ENCODE measurements around the gene NUDT22. TPM values are rescaled to one million over a fixed set of nuclear protein-coding genes. Genes with fewer than 3 reads are reported as not detected.

NUDT22 gene
- total and polyA plus RNA-seq, 4 experiments from 2014 or later, result 38.1 to 101 (median 76.7) TPM

GRCh38 chr11:64198511-64198910, 27.6 kb upstream of the NUDT22 start:
- DNase-seq, result no peak
- no peak overlapping the region for H3K27ac ChIP-seq (ENCODE audit: low read depth, low read length)
- CTCF ChIA-PET (ENCODE audit: partially characterized antibody), result interaction anchor here (1.5 kb wide), 1 partner anchor 102 kb away, joined by 3 read pairs; no protein-coding TSS in a partner anchor
- no peaks in the 10 kb centered on the region for H3K27me3 ChIP-seq (ENCODE audit: insufficient read depth, low read length)
- intact Hi-C loops (cut with micrococcal nuclease), result no loop called here
- no peaks in the 10 kb centered on the region for H3K4me1 ChIP-seq (ENCODE audit: insufficient read depth, low read length)
- Mint-ChIP-seq H3K27me3 (no peaks in the 10 kb centered on the region), H3K4me3 (no peak overlapping the region), H3K9me3 (no peaks in the 10 kb centered on the region), H3K27ac (peak overlapping the region in 1 of 7 donors; percentile 6), H3K4me1 (peaks cover 4 to 9% (median 7%) of the 10 kb centered on the region in 4 donors), H3K36me3 (peaks cover 49 to 75% of the 10 kb centered on the region in 2 donors)
- POLR2A ChIA-PET (ENCODE audit: partially characterized antibody), result interaction anchor here (4.1 to 22.7 kb wide), 2 partner anchors 12 to 35 kb away, joined by 19 to 937 read pairs; partner anchors contain the start of genes DNAJC4, FKBP2, NUDT22 and PLCB3
- peaks cover 80% of the 10 kb centered on the region for H3K36me3 ChIP-seq (ENCODE audit: insufficient read depth, low read length)
- H3K4me3 ChIP-seq (ENCODE audit: low read length in 2 of 2), result no peak overlapping the region
- H3K9me3 ChIP-seq (ENCODE audit: control insufficient read depth in 1 of 2, low read length in 2 of 2), result no peaks in the 10 kb centered on the region

- no peak for DNase-seq
- no peak overlapping the region for H3K27ac ChIP-seq (ENCODE audit: low read depth, low read length)
- intact Hi-C loops (cut with micrococcal nuclease), result no loop called here
- H3K4me1 ChIP-seq (ENCODE audit: insufficient read depth, low read length), result peaks cover 26% of the 10 kb centered on the region
- Mint-ChIP-seq H3K9me3 (no peaks in the 10 kb centered on the region), H3K36me3 (peaks cover 38 to 62% of the 10 kb centered on the region in 2 donors), H3K27me3 (no peaks in the 10 kb centered on the region), H3K4me3 (no peak overlapping the region), H3K4me1 (peaks cover 10 to 35% (median 25%) of the 10 kb centered on the region in 4 donors), H3K27ac (peak overlapping the region in 1 of 7 donors; percentile 14)
- CTCF ChIA-PET (ENCODE audit: partially characterized antibody), result interaction anchor here (1.4 to 1.6 kb wide), 2 partner anchors 49 to 100 kb away, joined by 6 to 12 read pairs; partner anchors contain the start of gene CATSPERZ
- H3K9me3 ChIP-seq (ENCODE audit: control insufficient read depth in 1 of 2, low read length in 2 of 2), result no peaks in the 10 kb centered on the region
- POLR2A ChIA-PET (ENCODE audit: partially characterized antibody), result interaction anchor here (1.0 to 22.7 kb wide), 5 partner anchors 14 to 103 kb away, joined by 3 to 937 read pairs (median 4); partner anchors contain the start of genes BAD, CATSPERZ, DNAJC4 and FKBP2
- no peak overlapping the region for H3K4me3 ChIP-seq (ENCODE audit: low read length in 2 of 2)
- no peaks in the 10 kb centered on the region for H3K27me3 ChIP-seq (ENCODE audit: insufficient read depth, low read length)
- peaks cover 60% of the 10 kb centered on the region for H3K36me3 ChIP-seq (ENCODE audit: insufficient read depth, low read length)
Measured at GRCh38 chr11:64201543-64201942, 24.5 kb upstream of the NUDT22 start.

DNA sequence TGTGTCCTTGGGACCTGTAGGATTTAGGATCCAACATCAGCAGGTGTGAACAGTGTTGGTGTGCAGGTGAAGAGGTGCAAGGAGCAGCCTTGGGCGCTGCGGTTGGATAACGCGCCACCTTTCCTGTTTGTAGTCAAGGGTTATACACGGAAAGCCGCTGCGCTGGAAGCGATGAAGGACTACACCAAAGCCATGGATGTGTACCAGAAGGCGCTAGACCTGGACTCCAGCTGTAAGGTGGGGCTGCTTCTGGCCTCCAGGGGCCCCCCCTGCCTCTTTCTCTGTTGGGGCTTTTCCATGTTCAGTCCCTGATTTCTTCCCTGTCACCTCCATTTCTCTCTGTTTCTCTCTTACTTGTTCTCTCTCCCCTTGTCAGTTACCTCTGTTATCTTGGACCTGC, 23.1 kb upstream of the NUDT22 start:
- peaks cover 0 to 2% (median 0%) of the 10 kb centered on the region in 8 donors for H3K9me3 Mint-ChIP-seq
- no peak for DNase-seq
- H3K27ac Mint-ChIP-seq, result peak overlapping the region in 3 of 7 donors; percentile 25 to 58 (median 34)
- Histone ChIP-seq H3K4me1 (ENCODE audit: insufficient read depth, low read length) (peaks cover 28% of the 10 kb centered on the region), H3K27me3 (ENCODE audit: insufficient read depth, low read length) (no peaks in the 10 kb centered on the region), H3K36me3 (ENCODE audit: insufficient read depth, low read length) (peaks cover 45% of the 10 kb centered on the region), H3K27ac (ENCODE audit: low read depth, low read length) (no peak overlapping the region), H3K4me3 (ENCODE audit: low read length in 2 of 2) (no peak overlapping the region), H3K9me3 (ENCODE audit: control insufficient read depth in 1 of 2, low read length in 2 of 2) (no peaks in the 10 kb centered on the region)
- CTCF ChIA-PET (ENCODE audit: partially characterized antibody), result interaction anchor here (3.4 to 9.7 kb wide), 8 partner anchors 8 to 129 kb away, joined by 25 to 367 read pairs (median 84); partner anchors contain the start of genes BAD, CATSPERZ, DNAJC4 and ESRRA
- no peaks in the 10 kb centered on the region for H3K27me3 Mint-ChIP-seq
- POLR2A ChIA-PET (ENCODE audit: partially characterized antibody), result interaction anchor here (1.4 to 22.7 kb wide), 6 partner anchors 16 to 115 kb away, joined by 3 to 937 read pairs (median 152); partner anchors contain the start of genes CATSPERZ, DNAJC4, ESRRA and FKBP2
- peaks cover 27 to 61% of the 10 kb centered on the region in 2 donors for H3K36me3 Mint-ChIP-seq
- intact Hi-C loops (cut with micrococcal nuclease), result no loop called here
- no peak overlapping the region for H3K4me3 Mint-ChIP-seq
- peaks cover 13 to 50% (median 30%) of the 10 kb centered on the region in 4 donors for H3K4me1 Mint-ChIP-seq

- Mint-ChIP-seq H3K9me3 (peaks cover 0 to 2% (median 0%) of the 10 kb centered on the region in 8 donors), H3K27me3 (no peaks in the 10 kb centered on the region), H3K4me1 (peaks cover 13 to 55% (median 33%) of the 10 kb centered on the region in 4 donors), H3K4me3 (no peak overlapping the region), H3K27ac (peak overlapping the region in 2 of 7 donors; percentile 46 to 58), H3K36me3 (peaks cover 27 to 62% of the 10 kb centered on the region in 2 donors)
- Histone ChIP-seq H3K27ac (ENCODE audit: low read depth, low read length) (no peak overlapping the region), H3K27me3 (ENCODE audit: insufficient read depth, low read length) (no peaks in the 10 kb centered on the region), H3K4me1 (ENCODE audit: insufficient read depth, low read length) (peaks cover 34% of the 10 kb centered on the region), H3K4me3 (ENCODE audit: low read length in 2 of 2) (no peak overlapping the region), H3K36me3 (ENCODE audit: insufficient read depth, low read length) (peaks cover 40% of the 10 kb centered on the region), H3K9me3 (ENCODE audit: control insufficient read depth in 1 of 2, low read length in 2 of 2) (no peaks in the 10 kb centered on the region)
- intact Hi-C loops (cut with micrococcal nuclease), result loop anchor here (1.0 kb wide), 6 partner anchors 18 to 128 kb away; partner anchors contain the start of genes NUDT22, PLCB3 and TRPT1
- DNase-seq, result no peak
- POLR2A ChIA-PET (ENCODE audit: partially characterized antibody), result interaction anchor here (1.1 to 22.7 kb wide), 6 partner anchors 17 to 114 kb away, joined by 3 to 937 read pairs (median 152); partner anchors contain the start of genes CATSPERZ, DNAJC4, ESRRA and FKBP2
- CTCF ChIA-PET (ENCODE audit: partially characterized antibody), result interaction anchor here (1.0 to 9.7 kb wide), 16 partner anchors 9 to 157 kb away, joined by 3 to 367 read pairs (median 26); partner anchors contain the start of genes BAD, CATSPERZ, DNAJC4 and ESRRA
Measured at GRCh38 chr11:64203421-64204079, 22.5 kb upstream of the NUDT22 start.

GRCh38 chr11:64204080-64204440, 22.0 kb upstream of the NUDT22 start:
- Mint-ChIP-seq H3K27me3 (no peaks in the 10 kb centered on the region), H3K4me1 (peaks cover 14 to 60% (median 37%) of the 10 kb centered on the region in 4 donors), H3K4me3 (no peak overlapping the region), H3K9me3 (peaks cover 0 to 2% (median 0%) of the 10 kb centered on the region in 8 donors), H3K27ac (peak overlapping the region in 5 of 7 donors; percentile 85 to 95 (median 94)), H3K36me3 (peaks cover 27 to 66% of the 10 kb centered on the region in 2 donors)
- no peaks in the 10 kb centered on the region for H3K27me3 ChIP-seq (ENCODE audit: insufficient read depth, low read length)
- intact Hi-C loops (cut with micrococcal nuclease), result loop anchor here (1.0 kb wide), 6 partner anchors 19 to 127 kb away; partner anchors contain the start of genes NUDT22, PLCB3 and TRPT1
- H3K36me3 ChIP-seq (ENCODE audit: insufficient read depth, low read length), result peaks cover 37% of the 10 kb centered on the region
- H3K9me3 ChIP-seq (ENCODE audit: control insufficient read depth in 1 of 2, low read length in 2 of 2), result no peaks in the 10 kb centered on the region
- DNase-seq, result no peak
- H3K4me3 ChIP-seq (ENCODE audit: low read length in 2 of 2), result no peak overlapping the region
- H3K27ac ChIP-seq (ENCODE audit: low read depth, low read length), result no peak overlapping the region
- CTCF ChIA-PET (ENCODE audit: partially characterized antibody), result interaction anchor here (0.6 to 9.7 kb wide), 28 partner anchors 9 to 258 kb away, joined by 3 to 367 read pairs (median 6); partner anchors contain the start of genes BAD, CATSPERZ, DNAJC4 and ESRRA
- H3K4me1 ChIP-seq (ENCODE audit: insufficient read depth, low read length), result peaks cover 39% of the 10 kb centered on the region
- POLR2A ChIA-PET (ENCODE audit: partially characterized antibody), result interaction anchor here (0.7 to 22.7 kb wide), 13 partner anchors 9 to 1363 kb away, joined by 3 to 937 read pairs (median 8); partner anchors contain the start of genes BAD, CATSPERZ, DNAJC4 and ESRRA

- Mint-ChIP-seq H3K4me1 (peaks cover 16 to 64% (median 39%) of the 10 kb centered on the region in 4 donors), H3K27me3 (no peaks in the 10 kb centered on the region), H3K36me3 (peaks cover 27 to 70% of the 10 kb centered on the region in 2 donors), H3K4me3 (peak overlapping the region; percentile 62 to 89 (median 82)), H3K27ac (peak overlapping the region; percentile 85 to 97 (median 94)), H3K9me3 (peaks cover 0 to 2% (median 0%) of the 10 kb centered on the region in 8 donors)
- H3K27me3 ChIP-seq (ENCODE audit: insufficient read depth, low read length), result no peaks in the 10 kb centered on the region
- ChIA-PET POLR2A (ENCODE audit: partially characterized antibody) (interaction anchor here (0.7 to 22.7 kb wide), 14 partner anchors 8 to 1363 kb away, joined by 3 to 937 read pairs (median 8); partner anchors contain the start of genes BAD, CATSPERZ, DNAJC4 and ESRRA), CTCF (ENCODE audit: partially characterized antibody) (interaction anchor here (0.6 to 9.7 kb wide), 32 partner anchors 10 to 258 kb away, joined by 3 to 367 read pairs (median 5); partner anchors contain the start of genes BAD, CATSPERZ, DNAJC4 and ESRRA)
- intact Hi-C loops (cut with micrococcal nuclease), result loop anchor here (1.0 kb wide), 6 partner anchors 19 to 127 kb away; partner anchors contain the start of genes NUDT22, PLCB3 and TRPT1
- H3K9me3 ChIP-seq (ENCODE audit: control insufficient read depth in 1 of 2, low read length in 2 of 2), result no peaks in the 10 kb centered on the region
- H3K36me3 ChIP-seq (ENCODE audit: insufficient read depth, low read length), result peaks cover 38% of the 10 kb centered on the region
- peak; percentile 85 to 90 (median 86) for DNase-seq
- H3K4me3 ChIP-seq (ENCODE audit: low read length in 2 of 2), result no peak overlapping the region
- no peak overlapping the region for H3K27ac ChIP-seq (ENCODE audit: low read depth, low read length)
- H3K4me1 ChIP-seq (ENCODE audit: insufficient read depth, low read length), result peaks cover 44% of the 10 kb centered on the region
Measured at GRCh38 chr11:64204464-64204989, 21.5 kb upstream of the NUDT22 start.
